ENCODE results near the gene BMP5.
A peak's percentile ranks its signal among the peaks of the same experiment; 100 is the strongest.

The BMP5 gene

GRCh38 chr6:55877283-55877682 is 1.9 kb upstream of the BMP5 start:
- no peak overlapping the region for H3K4me3 ChIP-seq (ENCODE audit: low read depth, low read length)
- DNase-seq (ENCODE audit: low read depth), result no peak

- H3K4me3 ChIP-seq (ENCODE audit: low read depth, low read length), result no peak overlapping the region
- DNase-seq (ENCODE audit: low read depth), result no peak
These were observed 1.1 kb downstream of the BMP5 start for GRCh38 chr6:55874316-55874715.

- DNase-seq (ENCODE audit: low read depth), result no peak
- no peak overlapping the region for H3K4me3 ChIP-seq (ENCODE audit: low read depth, low read length)
These were observed 2.5 kb downstream of the BMP5 start for GRCh38 chr6:55872866-55873265.

GRCh38 chr6:55870181-55870813 is 5.1 kb downstream of the BMP5 start:
- H3K4me3 ChIP-seq (ENCODE audit: low read depth, low read length), result no peak overlapping the region

GRCh38 chr6:55869674-55870073 is 5.7 kb downstream of the BMP5 start:
- no peak overlapping the region for H3K4me3 ChIP-seq (ENCODE audit: low read depth, low read length)
- no peak for DNase-seq (ENCODE audit: low read depth)

More at GRCh38 chr6:55870181-55870813, 5.1 kb downstream of the BMP5 start:
- DNase-seq (ENCODE audit: low read depth), result no peak

GRCh38 chr6:55868771-55869479 is 6.5 kb downstream of the BMP5 start:
- DNase-seq (ENCODE audit: low read depth), result no peak
- no peak overlapping the region for H3K4me3 ChIP-seq (ENCODE audit: low read depth, low read length)

- no peak for DNase-seq (ENCODE audit: low read depth)
- no peak overlapping the region for H3K4me3 ChIP-seq (ENCODE audit: low read depth, low read length)
These were observed 7.2 kb downstream of the BMP5 start for GRCh38 chr6:55868176-55868575.

GRCh38 chr6:55866128-55866527 is 9.3 kb downstream of the BMP5 start:
- DNase-seq (ENCODE audit: low read depth), result no peak
- no peak overlapping the region for H3K4me3 ChIP-seq (ENCODE audit: low read depth, low read length)

GRCh38 chr6:55853008-55854001 is 22.1 kb downstream of the BMP5 start:
- no peak overlapping the region for H3K4me3 ChIP-seq (ENCODE audit: low read depth, low read length)
- DNase-seq (ENCODE audit: low read depth), result no peak

- no peak overlapping the region for H3K4me3 ChIP-seq (ENCODE audit: low read depth, low read length)
- no peak for DNase-seq (ENCODE audit: low read depth)
These were observed 34.0 kb downstream of the BMP5 start for GRCh38 chr6:55841341-55841740.

- H3K4me3 ChIP-seq (ENCODE audit: low read depth, low read length), result no peak overlapping the region
- no peak for DNase-seq (ENCODE audit: low read depth)
These were observed 36.3 kb downstream of the BMP5 start for GRCh38 chr6:55839080-55839479.

GRCh38 chr6:55836945-55837344 is 38.4 kb downstream of the BMP5 start:
- no peak overlapping the region for H3K4me3 ChIP-seq (ENCODE audit: low read depth, low read length)
- DNase-seq (ENCODE audit: low read depth), result no peak

- H3K4me3 ChIP-seq (ENCODE audit: low read depth, low read length), result no peak overlapping the region
- DNase-seq (ENCODE audit: low read depth), result no peak
These were observed 38.9 kb downstream of the BMP5 start for GRCh38 chr6:55836481-55836880.

GRCh38 chr6:55835220-55835619 is 40.2 kb downstream of the BMP5 start:
- DNase-seq (ENCODE audit: low read depth), result no peak
- H3K4me3 ChIP-seq (ENCODE audit: low read depth, low read length), result no peak overlapping the region

- no peak for DNase-seq (ENCODE audit: low read depth)
- H3K4me3 ChIP-seq (ENCODE audit: low read depth, low read length), result no peak overlapping the region
These were observed 42.1 kb downstream of the BMP5 start for GRCh38 chr6:55833284-55833683.

GRCh38 chr6:55827818-55828522 is 47.4 kb downstream of the BMP5 start:
- no peak for DNase-seq (ENCODE audit: low read depth)

GRCh38 chr6:55826941-55827340 is 48.4 kb downstream of the BMP5 start:
- no peak for DNase-seq (ENCODE audit: low read depth)

More at GRCh38 chr6:55827818-55828522, 47.4 kb downstream of the BMP5 start:
- H3K4me3 ChIP-seq (ENCODE audit: low read depth, low read length), result no peak overlapping the region

GRCh38 chr6:55825402-55826051 is 49.9 kb downstream of the BMP5 start:
- peak; percentile 49 for DNase-seq (ENCODE audit: low read depth)
- H3K4me3 ChIP-seq (ENCODE audit: low read depth, low read length), result no peak overlapping the region

More at GRCh38 chr6:55826941-55827340, 48.4 kb downstream of the BMP5 start:
- H3K4me3 ChIP-seq (ENCODE audit: low read depth, low read length), result no peak overlapping the region

GRCh38 chr6:55822815-55823214 is 52.6 kb downstream of the BMP5 start:
- peak; percentile 21 for DNase-seq (ENCODE audit: low read depth)
- no peak overlapping the region for H3K4me3 ChIP-seq (ENCODE audit: low read depth, low read length)
